RWPE1 (cell line): Measurements from ENCODE around the gene TMEM253.
A peak's percentile ranks its signal among the peaks of the same experiment; 100 is the strongest.

Experiments used
- CTCF ChIA-PET: fragments of 350-600 bp; sonication (Branson Sonifier 250); formaldehyde crosslinking; extraction: SDS; loops from one replicate; lab custom pipeline; 2021; lab: Yijun Ruan, JAX
- POLR2A ChIA-PET: fragments of 400-600 bp; formaldehyde crosslinking; extraction: SDS; loops from one replicate; lab custom pipeline; 2020; ENCODE audit warnings: antibody characterized with exemption; ENCODE audit not compliant: low non-redundant PET; lab: Yijun Ruan, JAX
- DNase-seq: peaks from one replicate; pipeline ENCODE4 v3.0.0; 2012; ENCODE audit warnings: low spot score
- H3K27ac ChIP-seq: fragments of 450-650 bp; 2 replicates; pipeline ENCODE4 v1.5.1; 2017
- TF ChIP-seq, protein P1 (sequence below): fragments of 450-650 bp; conservative IDR thresholded peaks from 2 replicates; pipeline ENCODE4 v1.5.1; 2017; ENCODE audit warnings: low read depth, mild to moderate bottlenecking

Gene TMEM253

DNA sequence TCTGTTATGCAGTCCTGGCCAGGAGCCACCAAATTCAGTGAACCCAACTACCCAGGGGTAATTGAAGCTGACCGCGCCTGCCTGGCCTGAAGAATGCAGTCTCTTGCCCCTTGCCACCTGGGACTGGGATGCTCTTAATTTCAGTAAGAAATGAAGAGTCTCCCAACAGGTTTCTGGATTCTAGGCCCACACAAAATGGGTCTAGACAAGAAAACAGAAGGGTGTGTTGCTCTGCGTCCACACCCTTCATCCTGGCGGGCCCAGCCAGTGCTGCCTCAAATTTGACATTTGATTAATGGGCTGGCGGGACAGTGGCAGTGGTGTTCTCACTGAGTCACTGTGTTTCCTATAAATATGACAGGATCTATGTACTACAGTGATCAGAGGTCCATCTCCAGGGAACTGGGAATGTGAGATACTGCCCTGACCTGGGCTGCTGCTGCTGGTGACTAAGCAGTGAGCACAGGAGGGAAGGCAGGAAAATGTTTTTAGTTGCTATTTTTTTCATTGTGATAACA lies 6.5 kb downstream of the TMEM253 start:
- peak; percentile 46 for DNase-seq
- H3K27ac ChIP-seq: peak overlapping the region; percentile 94
- ChIA-PET POLR2A (interaction anchor here (0.7 kb wide), 1 partner anchor 403 kb away, joined by 6 read pairs; no protein-coding TSS in a partner anchor), CTCF (interaction anchor here (0.6 to 6.9 kb wide), 4 partner anchors 10 to 40 kb away, joined by 3 to 72 read pairs (median 4); no protein-coding TSS in a partner anchor)
- TF ChIP-seq, protein P1, sequence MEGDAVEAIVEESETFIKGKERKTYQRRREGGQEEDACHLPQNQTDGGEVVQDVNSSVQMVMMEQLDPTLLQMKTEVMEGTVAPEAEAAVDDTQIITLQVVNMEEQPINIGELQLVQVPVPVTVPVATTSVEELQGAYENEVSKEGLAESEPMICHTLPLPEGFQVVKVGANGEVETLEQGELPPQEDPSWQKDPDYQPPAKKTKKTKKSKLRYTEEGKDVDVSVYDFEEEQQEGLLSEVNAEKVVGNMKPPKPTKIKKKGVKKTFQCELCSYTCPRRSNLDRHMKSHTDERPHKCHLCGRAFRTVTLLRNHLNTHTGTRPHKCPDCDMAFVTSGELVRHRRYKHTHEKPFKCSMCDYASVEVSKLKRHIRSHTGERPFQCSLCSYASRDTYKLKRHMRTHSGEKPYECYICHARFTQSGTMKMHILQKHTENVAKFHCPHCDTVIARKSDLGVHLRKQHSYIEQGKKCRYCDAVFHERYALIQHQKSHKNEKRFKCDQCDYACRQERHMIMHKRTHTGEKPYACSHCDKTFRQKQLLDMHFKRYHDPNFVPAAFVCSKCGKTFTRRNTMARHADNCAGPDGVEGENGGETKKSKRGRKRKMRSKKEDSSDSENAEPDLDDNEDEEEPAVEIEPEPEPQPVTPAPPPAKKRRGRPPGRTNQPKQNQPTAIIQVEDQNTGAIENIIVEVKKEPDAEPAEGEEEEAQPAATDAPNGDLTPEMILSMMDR: no peak

DNA sequence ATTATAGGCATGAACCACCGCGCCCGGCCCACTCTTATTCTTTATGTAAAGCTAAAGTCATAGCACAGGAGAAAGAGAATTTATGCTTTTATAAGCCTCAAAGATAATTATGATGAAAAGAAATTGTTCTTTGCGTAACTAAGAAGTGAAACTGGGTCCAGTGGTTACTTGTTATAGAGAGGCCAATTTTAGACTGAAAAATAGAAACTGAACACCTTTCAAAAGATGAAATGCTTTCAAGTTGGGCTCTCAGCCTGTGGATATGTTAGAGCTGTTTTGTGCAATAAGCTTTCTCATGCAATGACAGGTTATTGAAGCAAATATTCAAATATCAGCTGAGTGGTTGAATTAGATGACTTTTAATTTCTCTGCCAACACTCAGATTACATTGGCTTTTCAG lies 7.9 kb downstream of the TMEM253 start:
- H3K27ac ChIP-seq: peak overlapping the region; percentile 63
- ChIA-PET CTCF (interaction anchor here (0.6 kb wide), 1 partner anchor 698 kb away, joined by 3 read pairs; no protein-coding TSS in a partner anchor), POLR2A (no interaction called here)
- TF ChIP-seq, protein P1: no peak
- DNase-seq: no peak

DNA sequence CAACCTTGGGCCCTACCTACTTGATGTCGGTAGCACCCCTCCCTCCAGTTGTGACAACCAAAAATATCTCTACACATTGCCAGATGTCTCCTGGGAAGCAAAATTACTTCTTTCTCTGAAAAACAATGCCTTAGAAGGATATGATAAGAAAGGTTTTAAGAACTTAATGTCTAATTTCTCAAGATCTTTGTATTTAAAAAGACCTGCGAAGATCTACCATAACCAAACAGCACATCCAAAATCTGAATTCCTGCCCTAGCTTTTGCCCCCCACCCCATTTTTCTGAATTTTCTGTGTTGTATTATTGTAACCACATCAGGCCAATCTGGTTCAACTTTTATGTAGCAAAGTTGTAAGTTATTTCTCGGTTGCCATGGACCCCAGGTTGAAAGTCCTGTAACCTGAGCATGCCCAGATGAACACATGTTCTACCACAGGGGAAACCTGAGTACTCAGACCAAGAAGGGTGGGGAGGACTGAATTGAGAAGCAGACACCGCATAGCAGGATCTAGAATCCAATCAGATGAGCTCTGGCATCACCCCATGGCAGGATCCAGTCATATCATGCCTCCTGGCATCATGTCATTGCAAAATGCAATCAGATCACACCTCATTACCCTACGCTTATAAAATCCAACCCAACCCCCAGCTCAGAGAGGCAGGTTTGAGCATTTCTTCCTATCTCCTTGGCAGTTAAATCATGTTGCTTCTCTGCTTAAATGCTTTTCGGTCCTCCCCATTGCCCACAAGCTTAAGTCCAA lies 8.7 kb downstream of the TMEM253 start:
- CTCF ChIA-PET: interaction anchor here (0.7 kb wide), 1 partner anchor 41 kb away, joined by 3 read pairs; no protein-coding TSS in a partner anchor
- no peak for DNase-seq
- POLR2A ChIA-PET: no interaction called here
- H3K27ac ChIP-seq: no peak overlapping the region
- TF ChIP-seq, protein P1: no peak

DNA sequence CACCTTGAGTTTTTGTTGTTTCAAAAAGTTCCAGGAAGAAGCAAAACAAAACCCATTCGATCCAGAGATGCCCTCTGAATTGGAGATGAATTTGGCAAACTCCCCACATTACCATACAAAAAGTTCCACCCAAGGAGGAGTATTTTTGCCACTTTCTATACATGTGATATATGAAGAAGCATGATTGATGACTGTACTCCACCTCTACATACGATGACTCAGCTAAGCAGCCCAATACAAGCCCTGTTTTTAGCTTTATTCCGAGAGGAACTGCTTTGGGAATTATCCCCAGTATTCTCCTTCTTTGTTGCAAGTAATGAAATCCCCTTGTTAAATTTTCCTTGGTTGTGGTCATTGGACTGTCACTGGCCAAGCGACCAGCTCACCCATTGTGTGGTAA lies 11.4 kb downstream of the TMEM253 start:
- TF ChIP-seq, protein P1: no peak
- no peak for DNase-seq
- no peak overlapping the region for H3K27ac ChIP-seq
- CTCF ChIA-PET: no interaction called here
- POLR2A ChIA-PET: no interaction called here

DNA sequence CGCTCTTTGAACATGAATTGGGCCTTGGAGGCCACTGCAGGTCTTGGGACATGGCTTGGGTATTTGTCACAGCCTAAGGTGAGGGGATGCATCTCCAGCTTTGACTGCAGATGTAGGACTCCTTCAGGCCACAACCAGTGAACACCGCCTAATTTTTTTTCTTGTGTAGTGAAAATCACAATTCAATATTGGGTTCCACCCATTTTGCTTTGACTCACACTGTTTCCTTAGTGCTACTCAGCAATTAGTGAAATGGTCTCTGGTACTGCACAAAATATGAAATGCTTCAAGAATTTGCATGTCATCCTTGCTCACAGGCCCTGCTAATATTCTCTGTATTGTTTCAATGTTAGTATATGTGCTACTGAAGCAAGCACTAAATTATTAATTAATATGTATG lies 12.5 kb downstream of the TMEM253 start:
- no peak overlapping the region for H3K27ac ChIP-seq
- ChIA-PET POLR2A (no interaction called here), CTCF (no interaction called here)
- DNase-seq: no peak
- TF ChIP-seq, protein P1: no peak

DNA sequence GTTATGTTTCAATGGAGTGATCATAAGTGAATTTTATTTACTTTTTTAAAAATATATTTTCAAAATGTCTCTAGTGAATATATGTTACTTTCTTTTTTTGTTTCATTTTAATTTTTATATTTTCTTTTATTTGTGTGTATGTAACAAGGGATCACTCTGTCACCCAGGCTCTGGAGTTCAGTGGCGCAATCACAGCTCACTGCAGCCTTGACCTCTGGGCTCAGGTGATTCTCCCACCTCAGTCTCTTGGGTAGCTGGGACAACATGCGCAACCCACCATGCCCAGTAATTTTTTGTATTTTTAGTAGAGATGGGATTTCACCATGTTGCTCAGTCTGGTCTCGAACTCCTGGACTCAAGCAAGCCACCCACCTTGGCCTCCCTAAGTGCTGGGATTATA lies 18.1 kb downstream of the TMEM253 start:
- no peak overlapping the region for H3K27ac ChIP-seq
- CTCF ChIA-PET: no interaction called here

More for the DNA sequence above, 18.1 kb downstream of the TMEM253 start:
- POLR2A ChIA-PET: no interaction called here
- TF ChIP-seq, protein P1: no peak
- no peak for DNase-seq
